ENCODE measurements around the gene CA5B. TPM values are rescaled to one million over a fixed set of nuclear protein-coding genes. Genes with fewer than 3 reads are reported as not detected.

CA5B gene
- total and polyA plus RNA-seq, 10 of the 15 experiments (the other 5 are each of a cell fraction or from before 2014, with no cell fraction given), result 1.2 to 6.0 (median 3.2) TPM

- no peaks in the 10 kb centered on the region for H4K20me1 ChIP-seq (ENCODE audit: control insufficient read depth, insufficient read depth)
- H3K27me3 ChIP-seq (replicated peaks in 1 of 2; ENCODE audit: control insufficient read depth in 2 of 2, insufficient read depth in 2 of 2, low read length in 1 of 2), result no peaks in the 10 kb centered on the region
- no TSS peak for BruUV-seq (replicated peaks)
- POLR2A ChIA-PET, result no interaction called here
- DNase-seq (ENCODE audit: low read depth, low spot score), result no peak
- CTCF ChIA-PET, result interaction anchor here (3.0 kb wide), 1 partner anchor 12 kb away, joined by 20 read pairs; the partner anchor contains the start of gene CA5B
- H3K27ac ChIP-seq (ENCODE audit: control insufficient read depth, insufficient read depth), result no peak overlapping the region
- no peak for TF ChIP-seq KDM1A (IDR thresholded peaks at IDR 0.05; ENCODE audit: borderline replicate concordance)
- peak; percentile 56 for ATAC-seq
- H3K36me3 ChIP-seq (ENCODE audit: control insufficient read depth in 2 of 2, insufficient read depth in 2 of 2, low read length in 1 of 2), result no peaks in the 10 kb centered on the region
- H3K4me3 ChIP-seq, result no peak overlapping the region
- H3K9ac ChIP-seq (ENCODE audit: control insufficient read depth, insufficient read depth, low read length), result no peak overlapping the region
- SMC1A ChIA-PET (ENCODE audit: uncharacterized antibody, unreplicated experiment), result interaction anchor here (1.2 to 2.1 kb wide), 2 partner anchors 12 to 16 kb away, joined by 3 to 10 read pairs; no protein-coding TSS in a partner anchor
- no peaks in the 10 kb centered on the region for H3K79me2 ChIP-seq (ENCODE audit: control insufficient read depth, insufficient read depth, low read length)
- intact Hi-C loops (cut with micrococcal nuclease; ENCODE audit: unreplicated experiment) (no loop called here), in situ Hi-C loops (cut with MboI) (no loop called here)
- H3K4me2 ChIP-seq (ENCODE audit: control insufficient read depth, insufficient read depth), result no peak overlapping the region
- H3K4me1 ChIP-seq (ENCODE audit: control insufficient read depth, insufficient read depth, low read length), result peaks cover 5% of the 10 kb centered on the region
- no peaks in the 10 kb centered on the region for H3K9me3 ChIP-seq (replicated peaks; ENCODE audit: control insufficient read depth, insufficient read depth, low read length)
- H2AFZ ChIP-seq (ENCODE audit: control insufficient read depth, low read depth, low read length), result no peak overlapping the region
- FAIRE-seq, result peak; percentile 74
- RAD21 ChIA-PET (ENCODE audit: unreplicated experiment), result no interaction called here
- WGBS (ENCODE audit: insufficient coverage, insufficient replicate concordance, low lambda C conversion rate, missing lambda C conversion rate), result 36% methylated on average over 4 of the region's 4 CpGs
Observed at GRCh38 chrX:15751155-15751819, 13.2 kb downstream of the CA5B start.

- 62% methylated on average over 2 of the region's 2 CpGs for WGBS (ENCODE audit: insufficient coverage, insufficient replicate concordance, low lambda C conversion rate, missing lambda C conversion rate)
- TF ChIP-seq FOXM1 (IDR thresholded peaks at IDR 0.05; ENCODE audit: low read depth, low read length) (no peak), PAX5 (IDR thresholded peaks at IDR 0.05; ENCODE audit: borderline replicate concordance, low read depth, low read length) (no peak)
- H3K4me1 ChIP-seq (ENCODE audit: control insufficient read depth, insufficient read depth, low read length), result peaks cover 5% of the 10 kb centered on the region
- H3K27me3 ChIP-seq (replicated peaks in 1 of 2; ENCODE audit: control insufficient read depth in 2 of 2, insufficient read depth in 2 of 2, low read length in 1 of 2), result no peaks in the 10 kb centered on the region
- SMC1A ChIA-PET (ENCODE audit: uncharacterized antibody, unreplicated experiment), result interaction anchor here (0.8 to 1.0 kb wide), 2 partner anchors 17 to 235 kb away, joined by 3 read pairs; partner anchors contain the start of gene CA5B
- H2AFZ ChIP-seq (ENCODE audit: control insufficient read depth, low read depth, low read length), result no peak overlapping the region
- in situ Hi-C loops (cut with MboI) (no loop called here), intact Hi-C loops (cut with micrococcal nuclease; ENCODE audit: unreplicated experiment) (no loop called here)
- no peak overlapping the region for H3K4me3 ChIP-seq
- H3K9ac ChIP-seq (ENCODE audit: control insufficient read depth, insufficient read depth, low read length), result no peak overlapping the region
- no peaks in the 10 kb centered on the region for H3K9me3 ChIP-seq (replicated peaks; ENCODE audit: control insufficient read depth, insufficient read depth, low read length)
- H4K20me1 ChIP-seq (ENCODE audit: control insufficient read depth, insufficient read depth), result no peaks in the 10 kb centered on the region
- no peak for DNase-seq (ENCODE audit: low read depth, low spot score)
- no peak for ATAC-seq
- POLR2A ChIA-PET, result no interaction called here
- RAD21 ChIA-PET (ENCODE audit: unreplicated experiment), result no interaction called here
- H3K79me2 ChIP-seq (ENCODE audit: control insufficient read depth, insufficient read depth, low read length), result no peaks in the 10 kb centered on the region
- no peak overlapping the region for H3K27ac ChIP-seq (ENCODE audit: control insufficient read depth, insufficient read depth)
- no peak overlapping the region for H3K4me2 ChIP-seq (ENCODE audit: control insufficient read depth, insufficient read depth)
- no peak for FAIRE-seq
- CTCF ChIA-PET, result no interaction called here
- no TSS peak for BruUV-seq (replicated peaks)
- H3K36me3 ChIP-seq (ENCODE audit: control insufficient read depth in 2 of 2, insufficient read depth in 2 of 2, low read length in 1 of 2), result no peaks in the 10 kb centered on the region
Observed at GRCh38 chrX:15755091-15755490, 17.0 kb downstream of the CA5B start.

Data from GM12878 (cell line).